BE2C (cell line): ENCODE measurements around the gene NUP85.

Experiments
- DNase-seq: peaks from one replicate; pipeline ENCODE4 v3.0.0-alpha.2; 2020
- H3K27me3 ChIP-seq: fragments of 250-450 bp; sonication (Bioruptor Pico); 2 replicates; pipeline ENCODE4 v1.5.1; 2020; ENCODE audit warnings: mild to moderate bottlenecking
- H3K36me3 ChIP-seq: fragments of 250-450 bp; sonication (Bioruptor Pico); 2 replicates; pipeline ENCODE4 v1.5.1; 2020; ENCODE audit warnings: mild to moderate bottlenecking
- H3K4me1 ChIP-seq: fragments of 250-450 bp; sonication (Bioruptor Pico); 2 replicates; pipeline ENCODE4 v1.5.1; 2020
- H3K4me3 ChIP-seq: 2 replicates; pipeline ENCODE4 v1.5.1; 2011; ENCODE audit warnings: low read depth, low read length
- H3K9me3 ChIP-seq: fragments of 250-450 bp; sonication (Bioruptor Pico); 2 replicates; pipeline ENCODE4 v1.5.1; 2020
- TF ChIP-seq, protein P1 (sequence below): IDR thresholded peaks from 2 replicates; pipeline ENCODE4 v1.5.1; 2012; ENCODE audit warnings: mild to moderate bottlenecking, low read depth, low read length

The NUP85 gene

DNA sequence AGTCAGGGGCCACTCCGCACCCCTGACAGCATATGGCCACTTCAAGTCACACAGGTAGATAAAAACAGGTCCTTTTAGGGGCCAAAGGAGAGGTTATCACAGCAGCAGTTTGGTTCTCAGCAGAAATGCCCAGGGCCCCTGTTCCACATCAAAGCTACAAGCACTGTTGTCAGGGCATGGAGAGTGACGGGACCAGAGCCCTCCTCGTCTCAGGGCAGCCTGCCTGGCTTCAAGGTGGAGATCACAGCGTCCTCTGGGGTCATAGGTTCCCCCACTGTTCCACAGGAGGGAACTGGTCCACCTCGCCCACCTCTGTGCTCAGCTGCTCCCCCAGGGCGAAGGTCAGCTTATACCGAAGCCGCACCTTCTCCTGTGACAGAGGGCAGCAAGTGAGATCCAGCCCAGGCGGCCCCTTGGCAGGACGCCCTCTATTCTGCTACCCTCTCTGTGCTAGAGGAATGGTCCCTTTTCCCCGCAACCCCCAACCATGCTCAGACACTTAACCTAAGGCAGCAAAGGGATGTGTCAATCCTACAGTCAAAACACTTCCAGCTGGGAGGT lies 32.6 kb downstream of the NUP85 start:
- TF ChIP-seq, protein P1, sequence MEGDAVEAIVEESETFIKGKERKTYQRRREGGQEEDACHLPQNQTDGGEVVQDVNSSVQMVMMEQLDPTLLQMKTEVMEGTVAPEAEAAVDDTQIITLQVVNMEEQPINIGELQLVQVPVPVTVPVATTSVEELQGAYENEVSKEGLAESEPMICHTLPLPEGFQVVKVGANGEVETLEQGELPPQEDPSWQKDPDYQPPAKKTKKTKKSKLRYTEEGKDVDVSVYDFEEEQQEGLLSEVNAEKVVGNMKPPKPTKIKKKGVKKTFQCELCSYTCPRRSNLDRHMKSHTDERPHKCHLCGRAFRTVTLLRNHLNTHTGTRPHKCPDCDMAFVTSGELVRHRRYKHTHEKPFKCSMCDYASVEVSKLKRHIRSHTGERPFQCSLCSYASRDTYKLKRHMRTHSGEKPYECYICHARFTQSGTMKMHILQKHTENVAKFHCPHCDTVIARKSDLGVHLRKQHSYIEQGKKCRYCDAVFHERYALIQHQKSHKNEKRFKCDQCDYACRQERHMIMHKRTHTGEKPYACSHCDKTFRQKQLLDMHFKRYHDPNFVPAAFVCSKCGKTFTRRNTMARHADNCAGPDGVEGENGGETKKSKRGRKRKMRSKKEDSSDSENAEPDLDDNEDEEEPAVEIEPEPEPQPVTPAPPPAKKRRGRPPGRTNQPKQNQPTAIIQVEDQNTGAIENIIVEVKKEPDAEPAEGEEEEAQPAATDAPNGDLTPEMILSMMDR: no peak

DNA sequence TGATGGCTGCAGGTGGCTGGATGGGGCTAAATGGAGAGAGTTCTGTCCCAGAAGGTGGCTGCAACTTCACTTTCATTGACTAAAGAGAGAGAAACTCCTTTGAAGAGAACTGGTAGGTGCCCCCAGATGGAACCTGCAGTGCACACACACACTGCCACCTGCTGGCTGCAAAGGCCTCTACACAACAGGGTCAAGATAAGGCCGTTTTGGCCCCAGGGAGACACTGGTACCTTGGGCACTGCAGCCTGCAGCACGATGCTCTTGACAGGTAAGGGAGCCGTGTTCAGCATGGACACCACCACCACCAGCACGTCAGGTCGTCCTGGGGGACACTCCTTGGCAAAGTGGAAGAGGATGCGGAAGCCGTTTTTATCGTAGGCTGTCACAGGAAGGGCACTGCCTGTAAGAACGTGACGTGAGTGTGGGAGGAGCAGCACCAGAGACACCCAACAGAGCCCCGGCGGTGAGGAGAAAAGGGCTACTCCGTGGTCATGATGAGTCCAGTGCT lies 33.3 kb downstream of the NUP85 start:
- TF ChIP-seq, protein P1: peak; percentile 97
- H3K4me3 ChIP-seq: no peak overlapping the region
- H3K9me3 ChIP-seq: no peaks in the 10 kb centered on the region
- no peaks in the 10 kb centered on the region; the same call in 1 of the 2 replicates for H3K4me1 ChIP-seq
- peaks cover 85% of the 10 kb centered on the region for H3K36me3 ChIP-seq
- DNase-seq: peak; percentile 76
- no peaks in the 10 kb centered on the region for H3K27me3 ChIP-seq

More for the DNA sequence above, 32.6 kb downstream of the NUP85 start:
- no peaks in the 10 kb centered on the region for H3K9me3 ChIP-seq
- H3K4me3 ChIP-seq: no peak overlapping the region
- no peaks in the 10 kb centered on the region for H3K27me3 ChIP-seq
- H3K4me1 ChIP-seq: no peaks in the 10 kb centered on the region; the same call in 1 of the 2 replicates
- peaks cover 87% of the 10 kb centered on the region for H3K36me3 ChIP-seq
- DNase-seq: no peak

DNA sequence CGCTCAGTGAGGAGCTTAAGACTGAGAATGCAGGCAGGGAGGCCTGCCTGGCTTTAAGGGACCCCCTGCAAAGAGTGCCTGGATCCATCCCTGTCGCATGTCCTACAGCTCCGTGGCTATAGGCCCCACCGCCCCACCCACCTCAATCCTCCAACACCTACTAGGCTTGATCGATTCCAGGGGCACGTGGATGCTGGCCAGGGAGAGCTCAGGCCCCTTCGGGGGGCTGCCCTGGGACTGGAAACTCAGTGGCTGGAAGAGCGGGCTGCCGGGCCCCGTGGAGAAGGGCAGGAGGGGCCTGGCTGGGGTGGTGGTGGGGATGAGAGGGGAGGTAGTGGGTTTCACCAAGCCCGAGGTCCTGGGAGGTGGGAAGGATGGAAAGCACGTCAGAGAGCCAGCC lies 33.7 kb downstream of the NUP85 start:
- TF ChIP-seq, protein P1: no peak
- DNase-seq: no peak
- Histone ChIP-seq H3K27me3 (no peaks in the 10 kb centered on the region), H3K4me1 (no peaks in the 10 kb centered on the region; the same call in 1 of the 2 replicates), H3K36me3 (peaks cover 83% of the 10 kb centered on the region), H3K4me3 (no peak overlapping the region), H3K9me3 (no peaks in the 10 kb centered on the region)

DNA sequence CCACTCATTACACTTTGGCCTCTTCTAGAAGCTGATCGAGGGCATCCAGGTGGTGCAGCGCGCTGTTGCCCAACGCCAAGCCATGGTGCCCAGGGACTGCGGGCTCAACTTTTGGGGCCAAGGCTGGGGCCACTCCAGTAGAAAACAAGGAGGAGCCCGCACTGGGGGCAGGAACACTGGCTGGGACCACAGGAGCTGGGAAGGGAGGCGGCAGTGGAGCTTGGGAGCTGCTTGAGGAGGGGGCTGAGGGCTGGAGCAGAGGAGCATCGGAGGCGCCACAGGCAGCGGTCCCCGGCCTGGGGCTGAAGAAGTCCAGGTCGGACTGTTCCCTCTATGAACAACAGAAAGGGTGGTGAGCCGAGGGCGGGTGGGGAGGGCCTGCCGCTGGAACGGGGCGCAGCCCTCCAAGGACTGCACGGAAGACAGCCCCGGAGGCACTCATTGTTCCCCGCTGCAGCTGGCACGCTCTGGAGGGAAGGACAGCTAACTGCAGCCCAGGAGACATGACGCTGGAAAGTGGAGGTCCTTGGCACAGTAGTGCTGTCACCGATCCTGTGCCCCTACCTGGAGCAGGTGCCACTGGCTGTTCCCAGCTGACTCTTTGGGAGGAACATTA lies 34.4 kb downstream of the NUP85 start:
- Histone ChIP-seq H3K36me3 (peaks cover 83% of the 10 kb centered on the region), H3K4me1 (no peaks in the 10 kb centered on the region; the same call in 1 of the 2 replicates), H3K27me3 (no peaks in the 10 kb centered on the region), H3K9me3 (no peaks in the 10 kb centered on the region), H3K4me3 (no peak overlapping the region)
- no peak for DNase-seq
- TF ChIP-seq, protein P1: no peak

DNA sequence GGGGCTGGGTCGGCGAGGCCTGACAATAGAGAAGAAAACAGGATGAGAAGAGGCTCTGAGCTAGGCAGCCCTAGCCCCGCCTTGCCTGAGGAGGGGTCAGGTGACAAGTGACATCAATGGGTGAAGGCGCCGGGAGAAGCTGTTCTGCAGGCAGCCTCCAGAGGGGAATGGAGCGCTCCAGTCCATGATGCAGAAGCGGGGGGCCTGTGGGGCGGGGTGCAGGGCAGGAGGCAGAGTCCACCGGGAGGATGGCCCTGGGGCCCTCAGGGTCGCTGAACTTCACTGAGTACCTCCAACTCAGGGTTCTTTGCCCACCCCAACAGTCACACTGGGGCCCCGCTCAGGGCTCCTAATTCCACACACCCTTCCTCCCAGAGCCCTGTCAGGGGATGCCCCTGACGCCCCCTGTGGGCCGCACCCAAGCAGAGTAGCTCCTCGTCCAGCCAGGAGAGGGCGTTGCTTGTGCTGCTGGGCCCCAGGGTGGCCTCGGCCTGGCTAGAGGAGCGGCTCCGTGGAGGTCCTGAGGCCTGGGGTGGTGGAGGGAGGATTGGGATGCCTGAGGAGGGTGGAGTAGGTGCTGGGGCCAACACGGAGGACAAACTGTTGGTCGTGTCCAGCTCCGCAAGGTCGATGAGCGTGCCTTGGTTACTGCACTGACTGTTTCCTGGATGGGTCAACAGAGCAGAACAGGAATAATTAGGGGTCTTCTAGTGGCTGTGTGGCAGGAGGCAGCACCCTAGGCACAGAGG lies 35.1 kb downstream of the NUP85 start:
- no peaks in the 10 kb centered on the region for H3K27me3 ChIP-seq
- TF ChIP-seq, protein P1: peak; percentile 89
- H3K9me3 ChIP-seq: no peaks in the 10 kb centered on the region
- H3K4me1 ChIP-seq: no peaks in the 10 kb centered on the region; the same call in 1 of the 2 replicates
- no peak overlapping the region for H3K4me3 ChIP-seq
- H3K36me3 ChIP-seq: peaks cover 81% of the 10 kb centered on the region
- DNase-seq: peak; percentile 74
